ENCODE measurements around the gene CDK18. TPM values are rescaled to one million over a fixed set of nuclear protein-coding genes. Genes with fewer than 3 reads are reported as not detected.

CDK18 gene
- total RNA-seq, 1 experiment from 2014 or later: 38.5 TPM

- Histone ChIP-seq H2AK5ac (ENCODE audit: insufficient read length, low read length) (no peak overlapping the region), H2BK5ac (ENCODE audit: insufficient read length, low read length) (no peak overlapping the region), H3K56ac (ENCODE audit: insufficient read length, low read depth, low read length) (no peak overlapping the region), H3K79me2 (ENCODE audit: insufficient read depth, low read length) (no peaks in the 10 kb centered on the region), H3K4ac (ENCODE audit: low read depth, low read length) (no peak overlapping the region), H2BK12ac (ENCODE audit: insufficient read length, low read depth, low read length) (no peak overlapping the region), H2BK20ac (ENCODE audit: low read depth, low read length, poor library complexity, severe bottlenecking) (no peak overlapping the region), H3K27ac (ENCODE audit: insufficient read length, low read depth, low read length) (no peak overlapping the region), H3T11ph (ENCODE audit: low read length) (no peak overlapping the region), H4K8ac (replicated peaks; ENCODE audit: insufficient read length, low read depth, low read length) (no peak overlapping the region), H4K20me1 (ENCODE audit: control insufficient read depth, insufficient read depth, insufficient read length) (no peaks in the 10 kb centered on the region), H4K91ac (ENCODE audit: insufficient read length, low read depth, low read length) (no peak overlapping the region), H3K79me1 (ENCODE audit: insufficient read depth, low read depth, low read length, poor library complexity, severe bottlenecking) (no peaks in the 10 kb centered on the region), H3K4me1 (ENCODE audit: insufficient read depth, low read length) (peaks cover 4% of the 10 kb centered on the region; the same call in 1 of the 2 replicates), H3K18ac (ENCODE audit: insufficient read length, low read depth, low read length) (no peak overlapping the region), H3K23ac (ENCODE audit: insufficient read length, low read depth, low read length) (no peak overlapping the region), H3K27me3 (ENCODE audit: insufficient read depth, low read length) (no peaks in the 10 kb centered on the region; the same call in 1 of the 2 replicates), H4K5ac (ENCODE audit: insufficient read length, low read depth, low read length) (no peak overlapping the region), H2BK120ac (ENCODE audit: low read depth, low read length, poor library complexity, severe bottlenecking) (no peak overlapping the region), H3K9me3 (ENCODE audit: control insufficient read depth, low read depth, low read length) (no peaks in the 10 kb centered on the region), H3K9ac (ENCODE audit: extremely low read depth, insufficient read length, low read length) (no peak overlapping the region), H3K4me2 (ENCODE audit: insufficient read depth, insufficient read length, low read length) (no peak overlapping the region), H2AFZ (ENCODE audit: low read length) (no peak overlapping the region), H3K23me2 (ENCODE audit: insufficient read length, low read depth, low read length, poor library complexity, severe bottlenecking) (no peaks in the 10 kb centered on the region), H2BK15ac (ENCODE audit: low read depth, low read length) (no peak overlapping the region), H3K14ac (ENCODE audit: insufficient read depth, low read length) (peak overlapping the region; percentile 79)
- H3K27me3 Mint-ChIP-seq (ENCODE audit: low read depth): peaks cover 19% of the 10 kb centered on the region
- peaks cover 40 to 51% of the 10 kb centered on the region in 2 experiments for H3K4me1 Mint-ChIP-seq
- no peak overlapping the region; a peak in 1 of 5 replicates for H3K4me3 Mint-ChIP-seq
- TF ChIP-seq CTCF (conservative IDR thresholded peaks at IDR 0.05): no peak
- no peak for DNase-seq
- H3K27ac Mint-ChIP-seq: peak overlapping the region in 1 of 3 experiments; percentile 41; a peak in 2 of 7 replicates
- no peaks in the 10 kb centered on the region for H3K9me3 Mint-ChIP-seq
- peaks cover 0 to 2% (median 0%) of the 10 kb centered on the region in 3 experiments; a peak in 1 of 7 replicates for H3K36me3 Mint-ChIP-seq (ENCODE audit: insufficient read depth in 1 of 3, low read depth in 3 of 3)
- WGBS (ENCODE audit: extremely low coverage, insufficient read length, low lambda C conversion rate): no CpG with 5 or more reads among the region's 9 CpGs
Measured at GRCh38 chr1:205495237-205495823, 9.1 kb upstream of the CDK18 start.
